GM23338 (cell line): Measurements from ENCODE around the gene GGCX. TPM values are rescaled to one million over a fixed set of nuclear protein-coding genes. Genes with fewer than 3 reads are reported as not detected.

ENCODE experiments used
- ATAC-seq: fragments of 200-7000 bp; cut with Tn5 transposase; 3 replicates; pipeline ENCODE4 v1.9.1; 2020
- DNase-seq: peaks from one replicate; pipeline ENCODE4 v3.0.0-alpha.2; 2015; ENCODE audit warnings: low spot score
- H2AFZ ChIP-seq: fragments of 200-600 bp; sonication (generic); 2 replicates; pipeline ENCODE4 v1.8.0; 2016; ENCODE audit warnings: antibody characterized with exemption, mild to moderate bottlenecking, moderate library complexity
- H3F3A ChIP-seq: fragments of 200-600 bp; sonication (generic); replicated peaks from 2 replicates; pipeline ENCODE4 v1.8.0; 2017; ENCODE audit warnings: antibody characterized with exemption, mixed run types, low read depth
- H3K27ac ChIP-seq: fragments of 200-600 bp; sonication (generic); 2 replicates; pipeline ENCODE4 v1.6.1; 2016; ENCODE audit warnings: low read depth
- H3K27me3 ChIP-seq: fragments of 200-600 bp; sonication (generic); 2 replicates; pipeline ENCODE4 v1.8.0; 2016; ENCODE audit warnings: mild to moderate bottlenecking, mixed run types, moderate library complexity; ENCODE audit not compliant: insufficient read depth
- H3K36me3 ChIP-seq: fragments of 200-600 bp; sonication (generic); 2 replicates; pipeline ENCODE4 v1.8.0; 2016; ENCODE audit warnings: mild to moderate bottlenecking; ENCODE audit not compliant: insufficient read depth
- H3K4me1 ChIP-seq: fragments of 200-600 bp; sonication (generic); 2 replicates; pipeline ENCODE4 v1.8.0; 2016; ENCODE audit warnings: mild to moderate bottlenecking, moderate library complexity; ENCODE audit not compliant: insufficient read depth
- H3K4me2 ChIP-seq: fragments of 200-600 bp; sonication (generic); 2 replicates; pipeline ENCODE4 v1.7.1; 2017; ENCODE audit warnings: mixed run types
- H3K4me3 ChIP-seq: fragments of 200-600 bp; sonication (generic); 2 replicates; pipeline ENCODE4 v1.6.1; 2016; ENCODE audit warnings: mixed run types
- H3K79me2 ChIP-seq: fragments of 200-600 bp; sonication (generic); replicated peaks from 2 replicates; pipeline ENCODE4 v1.8.0; 2017; ENCODE audit warnings: mild to moderate bottlenecking; ENCODE audit not compliant: insufficient read depth
- H3K9me2 ChIP-seq: fragments of 200-600 bp; sonication (generic); 2 replicates; pipeline ENCODE4 v1.8.0; 2017; ENCODE audit not compliant: insufficient read depth
- H4K20me1 ChIP-seq: fragments of 200-600 bp; sonication (generic); replicated peaks from 2 replicates; pipeline ENCODE4 v1.8.0; 2017; ENCODE audit warnings: mild to moderate bottlenecking; ENCODE audit not compliant: insufficient read depth
- H3K27ac Mint-ChIP-seq: 2 replicates; pipeline ENCODE4 v1.8.0; 2020; ENCODE audit warnings: inconsistent platforms, mild to moderate bottlenecking, moderate library complexity, mixed read lengths
- H3K27me3 Mint-ChIP-seq: 3 replicates; pipeline ENCODE4 v1.8.0; 2022; ENCODE audit warnings: low read depth, mild to moderate bottlenecking, moderate library complexity, mixed read lengths, inconsistent platforms; ENCODE audit not compliant: insufficient read depth, poor library complexity
- H3K36me3 Mint-ChIP-seq: 3 replicates; pipeline ENCODE4 v1.8.0; 2021; ENCODE audit warnings: low read depth, mild to moderate bottlenecking, inconsistent platforms, moderate library complexity, mixed read lengths
- H3K4me1 Mint-ChIP-seq: 3 replicates; pipeline ENCODE4 v1.8.0; 2020; ENCODE audit warnings: mild to moderate bottlenecking, inconsistent platforms, mixed read lengths
- H3K4me3 Mint-ChIP-seq: 3 replicates; pipeline ENCODE4 v1.8.0; 2021; ENCODE audit warnings: moderate library complexity, mild to moderate bottlenecking, inconsistent platforms, mixed read lengths
- H3K9me3 Mint-ChIP-seq: 3 replicates; pipeline ENCODE4 v1.8.0; 2020; ENCODE audit warnings: moderate library complexity, mild to moderate bottlenecking, inconsistent platforms, mixed read lengths
- CREB1 ChIP-seq: fragments of 250-450 bp; sonication (Bioruptor Pico); IDR thresholded peaks from 2 replicates; pipeline ENCODE4 v1.5.0; 2020; ENCODE audit warnings: low read depth, mild to moderate bottlenecking, moderate library complexity
- EZH2phosphoT487 ChIP-seq: fragments of 200-600 bp; sonication (generic); IDR thresholded peaks from one replicate; pipeline ENCODE4 v1.8.1; 2018; ENCODE audit warnings: antibody characterized with exemption; ENCODE audit not compliant: unreplicated experiment
- POLR2AphosphoS5 ChIP-seq: IDR thresholded peaks from 2 replicates; pipeline ENCODE4 v1.6.1; 2016; ENCODE audit warnings: antibody characterized with exemption, low read depth
- STAT1 ChIP-seq: IDR thresholded peaks from one replicate; pipeline ENCODE4 v1.6.1; 2016; ENCODE audit warnings: antibody characterized with exemption; ENCODE audit not compliant: unreplicated experiment
- ZNF114 ChIP-seq: fragments of 250-450 bp; sonication (Bioruptor Pico); IDR thresholded peaks from 2 replicates; pipeline ENCODE4 v1.5.0; 2020; ENCODE audit warnings: mild to moderate bottlenecking, moderate library complexity
- polyA plus RNA-seq: library from polyadenylated mRNA; unstranded; fragments of >200 nt; fragmentation: Nextera tagmentation; extraction: Ambion mirVana; gene quantifications from 2 replicates; pipeline ENCODE4 v1.2.1, GENCODE V29; 2016
- total RNA-seq: library from RNA; depleted of rRNA; stranded (reverse); fragments of >200 nt; shearing (Covaris generic); gene quantifications from 2 replicates; pipeline ENCODE4 v1.2.3, GENCODE V29; 2014
- TF ChIP-seq, protein P1 (sequence below), 2 experiments: fragments of 200-600 bp in 1 of 2; sonication (generic) in 1 of 2; conservative IDR thresholded peaks; 2 replicates each; pipeline versions ENCODE4 v1.5.1 to v1.6.1; 2016 to 2017; ENCODE audit warnings: antibody characterized with exemption in 2 of 2, low read depth in 2 of 2, mild to moderate bottlenecking in 2 of 2, moderate library complexity in 1 of 2
- TF ChIP-seq, protein P2 (sequence below): IDR thresholded peaks from one replicate; pipeline ENCODE4 v1.6.1; 2018; ENCODE audit warnings: antibody characterized with exemption; ENCODE audit not compliant: unreplicated experiment
- TF ChIP-seq, protein P3 (sequence below): IDR thresholded peaks from 2 replicates; pipeline ENCODE4 v1.6.1; 2016; ENCODE audit warnings: antibody characterized with exemption

The GGCX gene
- total and polyA plus RNA-seq, 2 experiments from 2014 or later, result 14.4 to 36.2 TPM

DNA sequence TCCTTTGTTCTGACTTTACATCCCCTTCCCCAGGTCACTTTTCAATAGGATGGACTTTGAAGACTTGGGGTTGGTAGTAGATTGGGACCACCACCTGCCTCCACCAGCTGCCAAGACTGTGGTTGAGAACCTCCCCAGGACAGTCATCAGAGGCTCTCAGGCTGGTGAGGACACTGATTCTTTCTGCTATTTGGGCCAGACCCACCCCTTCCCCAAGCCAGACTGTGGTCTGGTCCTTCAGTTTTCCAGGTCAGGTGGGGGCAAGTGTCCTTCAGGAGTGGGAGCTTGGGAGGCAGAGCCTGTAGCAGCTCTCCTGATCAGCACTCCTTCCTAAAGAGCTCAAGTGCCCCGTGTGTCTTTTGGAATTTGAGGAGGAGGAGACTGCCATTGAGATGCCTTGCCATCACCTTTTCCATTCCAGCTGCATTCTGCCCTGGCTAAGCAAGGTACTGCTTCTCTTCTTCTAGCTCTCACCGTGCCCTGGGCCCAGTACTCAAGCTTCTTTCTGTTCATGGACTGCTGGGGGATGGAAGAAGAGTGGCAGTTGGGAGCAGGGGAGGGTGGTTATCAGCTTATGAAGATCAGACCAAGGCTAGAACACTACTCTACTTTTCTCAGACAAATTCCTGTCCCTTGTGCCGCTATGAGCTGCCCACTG is 35.3 kb upstream of the GGCX start (continued):
- TF ChIP-seq POLR2AphosphoS5, result no peak
- TF ChIP-seq CREB1 (CRISPR knock-in tag), result no peak
- no peak for TF ChIP-seq STAT1
- TF ChIP-seq, protein P1, sequence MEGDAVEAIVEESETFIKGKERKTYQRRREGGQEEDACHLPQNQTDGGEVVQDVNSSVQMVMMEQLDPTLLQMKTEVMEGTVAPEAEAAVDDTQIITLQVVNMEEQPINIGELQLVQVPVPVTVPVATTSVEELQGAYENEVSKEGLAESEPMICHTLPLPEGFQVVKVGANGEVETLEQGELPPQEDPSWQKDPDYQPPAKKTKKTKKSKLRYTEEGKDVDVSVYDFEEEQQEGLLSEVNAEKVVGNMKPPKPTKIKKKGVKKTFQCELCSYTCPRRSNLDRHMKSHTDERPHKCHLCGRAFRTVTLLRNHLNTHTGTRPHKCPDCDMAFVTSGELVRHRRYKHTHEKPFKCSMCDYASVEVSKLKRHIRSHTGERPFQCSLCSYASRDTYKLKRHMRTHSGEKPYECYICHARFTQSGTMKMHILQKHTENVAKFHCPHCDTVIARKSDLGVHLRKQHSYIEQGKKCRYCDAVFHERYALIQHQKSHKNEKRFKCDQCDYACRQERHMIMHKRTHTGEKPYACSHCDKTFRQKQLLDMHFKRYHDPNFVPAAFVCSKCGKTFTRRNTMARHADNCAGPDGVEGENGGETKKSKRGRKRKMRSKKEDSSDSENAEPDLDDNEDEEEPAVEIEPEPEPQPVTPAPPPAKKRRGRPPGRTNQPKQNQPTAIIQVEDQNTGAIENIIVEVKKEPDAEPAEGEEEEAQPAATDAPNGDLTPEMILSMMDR (conservative IDR thresholded peaks at IDR 0.05; ENCODE audit: low read depth in 2 of 2), result no peak
- TF ChIP-seq, protein P2, sequence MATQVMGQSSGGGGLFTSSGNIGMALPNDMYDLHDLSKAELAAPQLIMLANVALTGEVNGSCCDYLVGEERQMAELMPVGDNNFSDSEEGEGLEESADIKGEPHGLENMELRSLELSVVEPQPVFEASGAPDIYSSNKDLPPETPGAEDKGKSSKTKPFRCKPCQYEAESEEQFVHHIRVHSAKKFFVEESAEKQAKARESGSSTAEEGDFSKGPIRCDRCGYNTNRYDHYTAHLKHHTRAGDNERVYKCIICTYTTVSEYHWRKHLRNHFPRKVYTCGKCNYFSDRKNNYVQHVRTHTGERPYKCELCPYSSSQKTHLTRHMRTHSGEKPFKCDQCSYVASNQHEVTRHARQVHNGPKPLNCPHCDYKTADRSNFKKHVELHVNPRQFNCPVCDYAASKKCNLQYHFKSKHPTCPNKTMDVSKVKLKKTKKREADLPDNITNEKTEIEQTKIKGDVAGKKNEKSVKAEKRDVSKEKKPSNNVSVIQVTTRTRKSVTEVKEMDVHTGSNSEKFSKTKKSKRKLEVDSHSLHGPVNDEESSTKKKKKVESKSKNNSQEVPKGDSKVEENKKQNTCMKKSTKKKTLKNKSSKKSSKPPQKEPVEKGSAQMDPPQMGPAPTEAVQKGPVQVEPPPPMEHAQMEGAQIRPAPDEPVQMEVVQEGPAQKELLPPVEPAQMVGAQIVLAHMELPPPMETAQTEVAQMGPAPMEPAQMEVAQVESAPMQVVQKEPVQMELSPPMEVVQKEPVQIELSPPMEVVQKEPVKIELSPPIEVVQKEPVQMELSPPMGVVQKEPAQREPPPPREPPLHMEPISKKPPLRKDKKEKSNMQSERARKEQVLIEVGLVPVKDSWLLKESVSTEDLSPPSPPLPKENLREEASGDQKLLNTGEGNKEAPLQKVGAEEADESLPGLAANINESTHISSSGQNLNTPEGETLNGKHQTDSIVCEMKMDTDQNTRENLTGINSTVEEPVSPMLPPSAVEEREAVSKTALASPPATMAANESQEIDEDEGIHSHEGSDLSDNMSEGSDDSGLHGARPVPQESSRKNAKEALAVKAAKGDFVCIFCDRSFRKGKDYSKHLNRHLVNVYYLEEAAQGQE, result no peak
- TF ChIP-seq, protein P3, sequence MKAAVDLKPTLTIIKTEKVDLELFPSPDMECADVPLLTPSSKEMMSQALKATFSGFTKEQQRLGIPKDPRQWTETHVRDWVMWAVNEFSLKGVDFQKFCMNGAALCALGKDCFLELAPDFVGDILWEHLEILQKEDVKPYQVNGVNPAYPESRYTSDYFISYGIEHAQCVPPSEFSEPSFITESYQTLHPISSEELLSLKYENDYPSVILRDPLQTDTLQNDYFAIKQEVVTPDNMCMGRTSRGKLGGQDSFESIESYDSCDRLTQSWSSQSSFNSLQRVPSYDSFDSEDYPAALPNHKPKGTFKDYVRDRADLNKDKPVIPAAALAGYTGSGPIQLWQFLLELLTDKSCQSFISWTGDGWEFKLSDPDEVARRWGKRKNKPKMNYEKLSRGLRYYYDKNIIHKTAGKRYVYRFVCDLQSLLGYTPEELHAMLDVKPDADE, result no peak
- TF ChIP-seq ZNF114 (CRISPR knock-in tag), result no peak
- TF ChIP-seq EZH2phosphoT487, result no peak

DNA sequence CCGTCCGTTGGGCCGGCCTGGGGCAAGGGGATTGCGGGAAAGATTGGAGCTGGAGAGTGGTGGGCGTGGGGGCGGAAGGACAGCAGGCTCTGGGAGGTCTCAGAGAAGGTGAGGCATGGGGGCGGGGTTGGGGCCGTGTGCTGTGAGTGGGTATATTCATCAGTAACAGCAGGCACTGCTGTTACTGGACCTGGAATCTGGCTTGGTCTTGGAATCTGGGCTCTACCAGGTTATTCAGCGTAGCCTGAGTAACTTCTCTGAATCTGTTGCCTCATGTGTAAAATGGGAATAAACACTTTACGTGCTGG is 34.7 kb upstream of the GGCX start:
- no peaks in the 10 kb centered on the region for H3K9me2 ChIP-seq
- Mint-ChIP-seq H3K9me3 (no peaks in the 10 kb centered on the region), H3K36me3 (peaks cover 7% of the 10 kb centered on the region; the same call in 1 of the 3 replicates), H3K27ac (peak overlapping the region; percentile 90), H3K4me3 (peak overlapping the region; percentile 92), H3K4me1 (peaks cover 8% of the 10 kb centered on the region; the same call in 2 of the 3 replicates), H3K27me3 (peaks cover 20% of the 10 kb centered on the region)
- peak overlapping the region; percentile 74 for H3K4me3 ChIP-seq
- no peaks in the 10 kb centered on the region; the same call in 1 of the 2 replicates for H3K36me3 ChIP-seq
- no peaks in the 10 kb centered on the region for H3K27me3 ChIP-seq
- peak overlapping the region; percentile 82 for H3K4me2 ChIP-seq
- peaks cover 6% of the 10 kb centered on the region for H3K4me1 ChIP-seq
- H3K27ac ChIP-seq, result no peak overlapping the region
- peaks cover 14% of the 10 kb centered on the region for H3K79me2 ChIP-seq
- TF ChIP-seq STAT1 (no peak), CREB1 (CRISPR knock-in tag) (no peak)
- no peak overlapping the region; the same call in 1 of the 2 replicates for H2AFZ ChIP-seq
- 0 out of 2 replicates have a peak, but pooled peaks cover 5% of the 10 kb centered on the region for H4K20me1 ChIP-seq
- H3F3A ChIP-seq, result no peaks in the 10 kb centered on the region
- ATAC-seq (peak; percentile 18), DNase-seq (peak; percentile 48)
